ENCODE data around the gene NAP1L4. TPM values are rescaled to one million over a fixed set of nuclear protein-coding genes. Genes with fewer than 3 reads are reported as not detected.

The NAP1L4 gene
- total and polyA plus RNA-seq, 2 donors (not counting 1 experiment from before 2014, with no cell fraction given), result 62.1 to 133 TPM

GRCh38 chr11:3010521-3011275 is 18.6 kb upstream of the NAP1L4 start:
- Histone ChIP-seq H3K9me3 (ENCODE audit: control extremely low read depth in 1 of 3, control insufficient read depth in 2 of 3, insufficient read depth in 1 of 3, low read length in 2 of 3) (no peaks in the 10 kb centered on the region), H2AFZ (ENCODE audit: insufficient read depth, low read depth, low read length, poor library complexity, severe bottlenecking) (no peak overlapping the region), H4K20me1 (ENCODE audit: control insufficient read depth, insufficient read depth, low read length, poor library complexity, severe bottlenecking) (no peaks in the 10 kb centered on the region), H3K27ac (ENCODE audit: low read length in 2 of 2) (no peak overlapping the region), H3K4me1 (ENCODE audit: control insufficient read depth in 2 of 2, insufficient read depth in 2 of 2, low read length in 2 of 2) (peaks cover 0 to 17% of the 10 kb centered on the region in 2 donors), H3K9ac (ENCODE audit: low read length) (no peak overlapping the region), H3K36me3 (replicated peaks in 1 of 2; ENCODE audit: control extremely low read depth in 1 of 2, control insufficient read depth in 1 of 2, extremely low read depth in 1 of 2, insufficient read depth in 2 of 2, low read length in 1 of 2) (peaks cover 0 to 57% of the 10 kb centered on the region in 2 experiments), H3K79me2 (ENCODE audit: control insufficient read depth, insufficient read depth, low read length) (no peaks in the 10 kb centered on the region), H3K4me3 (ENCODE audit: control extremely low read depth in 1 of 5, extremely low read depth in 1 of 5, insufficient read depth in 1 of 5, low read depth in 2 of 5, low read length in 4 of 5) (no peak overlapping the region), H3K4me2 (replicated peaks; ENCODE audit: low read depth, low read length, poor library complexity, severe bottlenecking) (no peak overlapping the region), H3K27me3 (replicated peaks in 1 of 4; ENCODE audit: control extremely low read depth in 1 of 4, control insufficient read depth in 3 of 4, insufficient read depth in 4 of 4, low read length in 3 of 4) (no peaks in the 10 kb centered on the region)
- Mint-ChIP-seq H3K9me3 (ENCODE audit: insufficient read depth) (no peaks in the 10 kb centered on the region), H3K4me3 (no peak overlapping the region), H3K4me1 (no peaks in the 10 kb centered on the region), H3K27ac (no peak overlapping the region), H3K27me3 (no peaks in the 10 kb centered on the region)
- TF ChIP-seq, protein P1, sequence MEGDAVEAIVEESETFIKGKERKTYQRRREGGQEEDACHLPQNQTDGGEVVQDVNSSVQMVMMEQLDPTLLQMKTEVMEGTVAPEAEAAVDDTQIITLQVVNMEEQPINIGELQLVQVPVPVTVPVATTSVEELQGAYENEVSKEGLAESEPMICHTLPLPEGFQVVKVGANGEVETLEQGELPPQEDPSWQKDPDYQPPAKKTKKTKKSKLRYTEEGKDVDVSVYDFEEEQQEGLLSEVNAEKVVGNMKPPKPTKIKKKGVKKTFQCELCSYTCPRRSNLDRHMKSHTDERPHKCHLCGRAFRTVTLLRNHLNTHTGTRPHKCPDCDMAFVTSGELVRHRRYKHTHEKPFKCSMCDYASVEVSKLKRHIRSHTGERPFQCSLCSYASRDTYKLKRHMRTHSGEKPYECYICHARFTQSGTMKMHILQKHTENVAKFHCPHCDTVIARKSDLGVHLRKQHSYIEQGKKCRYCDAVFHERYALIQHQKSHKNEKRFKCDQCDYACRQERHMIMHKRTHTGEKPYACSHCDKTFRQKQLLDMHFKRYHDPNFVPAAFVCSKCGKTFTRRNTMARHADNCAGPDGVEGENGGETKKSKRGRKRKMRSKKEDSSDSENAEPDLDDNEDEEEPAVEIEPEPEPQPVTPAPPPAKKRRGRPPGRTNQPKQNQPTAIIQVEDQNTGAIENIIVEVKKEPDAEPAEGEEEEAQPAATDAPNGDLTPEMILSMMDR (IDR thresholded peaks at IDR 0.05), result no peak
- TF ChIP-seq EZH2 (IDR thresholded peaks at IDR 0.05; ENCODE audit: borderline replicate concordance, insufficient read depth, low read depth, low read length, poor library complexity, severe bottlenecking), result no peak
- ChIA-PET CTCF (no interaction called here), POLR2A (no interaction called here)
- DNase-seq, result no peak
- 97% methylated on average over 11 of the region's 13 CpGs for WGBS (ENCODE audit: insufficient coverage)
- no peak for ATAC-seq (ENCODE audit: low read depth)
- intact Hi-C loops (cut with micrococcal nuclease), result no loop called here

DNA sequence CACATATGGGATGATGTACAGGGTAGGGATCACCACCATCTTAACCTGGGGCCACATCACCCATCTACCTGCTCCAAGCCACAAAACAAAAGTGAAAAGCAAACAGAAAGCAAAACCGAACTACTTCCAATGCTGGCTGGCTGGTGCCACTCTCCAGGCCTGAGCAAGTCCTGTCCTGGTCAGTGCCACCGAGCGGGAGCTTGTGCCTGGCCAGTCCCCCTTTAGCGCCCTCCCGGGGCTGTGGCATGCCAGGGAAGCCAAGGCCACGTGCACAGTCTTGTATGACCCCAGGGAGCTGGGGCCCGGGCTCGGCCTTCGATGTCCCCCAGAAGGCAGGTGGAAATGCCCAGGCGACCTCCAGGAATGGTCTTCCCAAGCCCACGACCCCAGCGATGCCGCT is 17.9 kb upstream of the NAP1L4 start:
- POLR2A ChIA-PET, result no interaction called here
- no peaks in the 10 kb centered on the region for H3K79me2 ChIP-seq (ENCODE audit: control insufficient read depth, insufficient read depth, low read length)
- ATAC-seq (ENCODE audit: low read depth), result no peak
- TF ChIP-seq, protein P1 (IDR thresholded peaks at IDR 0.05), result no peak
- no peak for TF ChIP-seq EZH2 (IDR thresholded peaks at IDR 0.05; ENCODE audit: borderline replicate concordance, insufficient read depth, low read depth, low read length, poor library complexity, severe bottlenecking)
- H3K4me3 ChIP-seq (ENCODE audit: control extremely low read depth in 1 of 5, extremely low read depth in 1 of 5, insufficient read depth in 1 of 5, low read depth in 2 of 5, low read length in 4 of 5), result no peak overlapping the region
- H4K20me1 ChIP-seq (ENCODE audit: control insufficient read depth, insufficient read depth, low read length, poor library complexity, severe bottlenecking), result no peaks in the 10 kb centered on the region
- intact Hi-C loops (cut with micrococcal nuclease), result no loop called here
- H3K27ac ChIP-seq (ENCODE audit: low read length in 2 of 2), result no peak overlapping the region
- Mint-ChIP-seq H3K4me3 (no peak overlapping the region), H3K9me3 (ENCODE audit: insufficient read depth) (no peaks in the 10 kb centered on the region), H3K27ac (no peak overlapping the region), H3K27me3 (no peaks in the 10 kb centered on the region), H3K4me1 (no peaks in the 10 kb centered on the region)
- no peak for DNase-seq
- WGBS (ENCODE audit: insufficient coverage), result 96% methylated on average over 13 of the region's 13 CpGs
- H3K4me1 ChIP-seq (ENCODE audit: control insufficient read depth in 2 of 2, insufficient read depth in 2 of 2, low read length in 2 of 2), result peaks cover 0 to 13% of the 10 kb centered on the region in 2 donors
- H3K9me3 ChIP-seq (ENCODE audit: control extremely low read depth in 1 of 3, control insufficient read depth in 2 of 3, insufficient read depth in 1 of 3, low read length in 2 of 3), result no peaks in the 10 kb centered on the region
- H3K36me3 ChIP-seq (replicated peaks in 1 of 2; ENCODE audit: control extremely low read depth in 1 of 2, control insufficient read depth in 1 of 2, extremely low read depth in 1 of 2, insufficient read depth in 2 of 2, low read length in 1 of 2), result peaks cover 0 to 51% of the 10 kb centered on the region in 2 experiments
- CTCF ChIA-PET, result no interaction called here
- no peak overlapping the region for H2AFZ ChIP-seq (ENCODE audit: insufficient read depth, low read depth, low read length, poor library complexity, severe bottlenecking)
- H3K4me2 ChIP-seq (replicated peaks; ENCODE audit: low read depth, low read length, poor library complexity, severe bottlenecking), result no peak overlapping the region
- H3K9ac ChIP-seq (ENCODE audit: low read length), result no peak overlapping the region
- no peaks in the 10 kb centered on the region for H3K27me3 ChIP-seq (replicated peaks in 1 of 4; ENCODE audit: control extremely low read depth in 1 of 4, control insufficient read depth in 3 of 4, insufficient read depth in 4 of 4, low read length in 3 of 4)

Measured in B cell (primary cell).